Large intestine (tissue), 3 donors: ENCODE measurements around the gene VWC2. TPM values are rescaled to one million over a fixed set of nuclear protein-coding genes. Genes with fewer than 3 reads are reported as not detected.

ENCODE experiments used
- DNase-seq, 2 donors: peaks; one replicate each; pipeline versions ENCODE4 v3.0.0 to v3.0.0-alpha.2; 2013
- H3K27ac ChIP-seq: one replicate; pipeline ENCODE4 v1.5.1; 2013; ENCODE audit warnings: low read length
- H3K27me3 ChIP-seq: 2 replicates; pipeline ENCODE4 v1.6.1; 2013; ENCODE audit warnings: low read length; ENCODE audit not compliant: control insufficient read depth, insufficient read depth
- H3K36me3 ChIP-seq: 2 replicates; pipeline ENCODE4 v1.6.1; 2013; ENCODE audit warnings: low read length; ENCODE audit not compliant: control insufficient read depth, insufficient read depth
- H3K4me1 ChIP-seq: one replicate; pipeline ENCODE4 v1.6.1; 2013; ENCODE audit warnings: low read length; ENCODE audit not compliant: control insufficient read depth, insufficient read depth
- H3K4me3 ChIP-seq: one replicate; pipeline ENCODE4 v1.5.1; 2013; ENCODE audit warnings: low read length
- H3K9me3 ChIP-seq: one replicate; pipeline ENCODE4 v1.6.1; 2013; ENCODE audit warnings: mild to moderate bottlenecking, low read depth, low read length, moderate library complexity; ENCODE audit not compliant: control insufficient read depth
- WGBS: methylation state at CpG from one replicate; pipeline ENCODE4 v1.1.5; 2013; ENCODE audit warnings: low lambda C conversion rate; ENCODE audit not compliant: insufficient coverage; 5-methylcytosine and 5-hydroxymethylcytosine counted together
- polyA plus RNA-seq: library from polyadenylated mRNA; unstranded; fragments of 120-200 nt; gene quantifications from one replicate; pipeline ENCODE4 v1.2.1, GENCODE V29; 2013

Gene VWC2
- polyA plus RNA-seq, 1 donor: 0.63 TPM

DNA sequence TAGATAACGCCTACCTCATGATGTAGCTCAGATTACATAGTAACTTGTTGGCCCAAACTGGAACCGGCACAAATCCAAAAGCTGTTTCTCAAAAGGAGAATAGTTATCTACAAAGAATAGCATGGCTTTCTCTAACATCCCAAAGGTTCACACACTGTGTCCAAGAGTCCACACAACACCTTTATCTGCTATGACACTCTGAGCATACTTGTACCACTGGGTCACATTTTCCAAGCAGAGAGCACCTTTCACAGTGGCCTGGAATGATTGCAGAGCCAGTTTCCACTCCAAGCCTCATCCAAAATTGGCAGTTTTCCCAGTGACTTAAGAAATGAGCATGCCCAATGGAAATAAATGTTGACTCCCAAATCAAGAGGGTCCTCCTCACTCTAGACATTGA, 155.3 kb downstream of the VWC2 start:
- no peaks in the 10 kb centered on the region for H3K36me3 ChIP-seq
- no peaks in the 10 kb centered on the region for H3K27me3 ChIP-seq
- no peak for DNase-seq
- H3K27ac ChIP-seq: no peak overlapping the region
- H3K4me3 ChIP-seq: no peak overlapping the region
- peaks cover 3% of the 10 kb centered on the region for H3K9me3 ChIP-seq
- no CpG with 5 or more reads among the region's 2 CpGs for WGBS
- H3K4me1 ChIP-seq: no peaks in the 10 kb centered on the region

DNA sequence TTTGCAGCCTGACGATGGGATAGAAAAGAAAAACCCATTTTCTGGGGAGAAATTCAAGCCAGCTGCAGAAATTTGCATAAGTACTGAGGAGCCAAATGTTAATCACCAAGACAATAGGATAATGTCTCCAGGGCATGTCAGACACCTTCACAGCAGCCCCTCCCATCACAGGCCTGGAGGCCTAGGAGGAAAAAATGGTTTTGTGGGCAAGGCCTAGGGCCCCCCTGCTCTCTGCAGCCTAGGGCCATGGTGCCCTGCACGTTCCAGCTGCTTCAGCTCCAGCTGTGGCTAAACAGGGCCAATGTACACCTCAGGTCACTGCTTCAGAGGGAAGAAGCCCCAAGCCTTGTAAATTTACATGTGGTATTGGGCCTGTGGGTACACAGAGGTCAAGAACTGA, 158.2 kb downstream of the VWC2 start:
- Histone ChIP-seq H3K4me3 (no peak overlapping the region), H3K9me3 (peaks cover 3% of the 10 kb centered on the region), H3K27me3 (no peaks in the 10 kb centered on the region), H3K36me3 (no peaks in the 10 kb centered on the region), H3K27ac (no peak overlapping the region), H3K4me1 (no peaks in the 10 kb centered on the region)
- no peak for DNase-seq
- WGBS: 86% methylated on average over 1 of the region's 2 CpGs

- no peak for DNase-seq
- no peaks in the 10 kb centered on the region for H3K27me3 ChIP-seq
- no peaks in the 10 kb centered on the region for H3K4me1 ChIP-seq
- H3K27ac ChIP-seq: no peak overlapping the region
- H3K9me3 ChIP-seq: no peaks in the 10 kb centered on the region
- H3K36me3 ChIP-seq: no peaks in the 10 kb centered on the region
- 88% methylated on average over 1 of the region's 2 CpGs for WGBS
- no peak overlapping the region for H3K4me3 ChIP-seq
These were observed 164.2 kb downstream of the VWC2 start for GRCh38 chr7:49937608-49938007.
